Fibroblast of lung (primary cell): ENCODE data around the gene ZNF423. TPM values are rescaled to one million over a fixed set of nuclear protein-coding genes. Genes with fewer than 3 reads are reported as not detected.

Experiments
- DNase-seq, 2 donors: peaks; one replicate each; pipeline versions ENCODE4 v3.0.0 to v3.0.0-alpha.2; 2010; ENCODE audit warnings: low read depth in 2 of 2
- H2AFZ ChIP-seq: 2 replicates; pipeline ENCODE4 v1.5.1; 2012; ENCODE audit warnings: low read length, control low read depth, inconsistent platforms
- H3K27ac ChIP-seq: 2 replicates; pipeline ENCODE4 v1.5.1; 2011; ENCODE audit warnings: low read length, control low read depth; ENCODE audit not compliant: insufficient read depth
- H3K27me3 ChIP-seq: 2 replicates; pipeline ENCODE4 v1.5.1; 2011; ENCODE audit warnings: mild to moderate bottlenecking, low read length; ENCODE audit not compliant: control insufficient read depth, insufficient read depth
- H3K36me3 ChIP-seq: 2 replicates; pipeline ENCODE4 v1.5.1; 2011; ENCODE audit warnings: low read length; ENCODE audit not compliant: control insufficient read depth, insufficient read depth
- H3K4me1 ChIP-seq: 2 replicates; pipeline ENCODE4 v1.5.1; 2011; ENCODE audit warnings: low read length; ENCODE audit not compliant: control insufficient read depth, insufficient read depth; ENCODE audit errors: extremely low read depth
- H3K4me2 ChIP-seq: 2 replicates; pipeline ENCODE4 v1.5.1; 2011; ENCODE audit warnings: low read length, control low read depth; ENCODE audit not compliant: insufficient read depth; ENCODE audit errors: extremely low read depth
- H3K4me3 ChIP-seq, 4 experiments: fragments of 200-600 bp in 1 of 4; sonication (generic) in 1 of 4; replicated peaks in 1 of 4; 2 replicates each; pipeline ENCODE4 v1.5.1; 2011 to 2016; ENCODE audit warnings: low read length in 4 of 4, low read depth in 3 of 4, mild to moderate bottlenecking in 3 of 4, control low read depth in 2 of 4, inconsistent platforms in 1 of 4, mixed read lengths in 1 of 4; ENCODE audit not compliant: insufficient read depth in 1 of 4; ENCODE audit errors: control extremely low read depth in 1 of 4
- H3K79me2 ChIP-seq: 2 replicates; pipeline ENCODE4 v1.5.1; 2012; ENCODE audit warnings: mild to moderate bottlenecking, low read length, inconsistent platforms; ENCODE audit not compliant: control insufficient read depth, insufficient read depth
- H3K9ac ChIP-seq: 2 replicates; pipeline ENCODE4 v1.5.1; 2011; ENCODE audit warnings: mild to moderate bottlenecking, low read length, control low read depth; ENCODE audit not compliant: insufficient read depth
- H3K9me3 ChIP-seq: 2 replicates; pipeline ENCODE4 v1.5.1; 2012; ENCODE audit warnings: low read depth, low read length; ENCODE audit not compliant: control insufficient read depth, insufficient read depth
- H4K20me1 ChIP-seq: 2 replicates; pipeline ENCODE4 v1.5.1; 2011; ENCODE audit warnings: low read length; ENCODE audit not compliant: control insufficient read depth, insufficient read depth; ENCODE audit errors: extremely low read depth
- EZH2 ChIP-seq: IDR thresholded peaks from 2 replicates; pipeline ENCODE4 v1.5.1; 2012; ENCODE audit warnings: low read length, control low read depth, mild to moderate bottlenecking; ENCODE audit errors: missing control alignments
- polyA minus RNA-seq: library from RNA; depleted of rRNA, polyadenylated mRNA; stranded (reverse); fragments of >200 nt; gene quantifications from 2 replicates; pipeline ENCODE4 v1.2.3, GENCODE V29; 2011; ENCODE audit warnings: low replicate concordance
- polyA plus RNA-seq, 2 donors: library from polyadenylated mRNA; depleted of rRNA in 1 of 2; stranded (reverse) in 1 of 2; unstranded in 1 of 2; fragments of >200 nt; gene quantifications; 2 replicates each; pipeline ENCODE4 v1.2.1, GENCODE V29; 2011 to 2012; ENCODE audit warnings: missing spikeins in 1 of 2
- total RNA-seq: library from RNA; depleted of rRNA; stranded (reverse); fragments of >200 nt; gene quantifications from 2 replicates; pipeline ENCODE4 v1.2.1, GENCODE V29; 2014
- TF ChIP-seq, protein P1 (sequence below), 2 donors: IDR thresholded peaks in 1 of 2; conservative IDR thresholded peaks in 1 of 2; 1 replicate in 1 of 2; 2 replicates in 1 of 2; pipeline ENCODE4 v1.5.1; 2011 to 2012; ENCODE audit warnings: low read length in 2 of 2, control low read depth in 1 of 2, inconsistent platforms in 1 of 2, low read depth in 1 of 2, mild to moderate bottlenecking in 1 of 2

ZNF423 gene
- total RNA-seq (0.17 and 0.77 TPM in 2 replicates), polyA plus RNA-seq (0.07 and 0.24 TPM in 2 replicates), polyA minus RNA-seq (1.3 and 1.8 TPM in 2 replicates)
- 0.15 and 0.31 TPM in 2 replicates for polyA plus RNA-seq (2012)

DNA sequence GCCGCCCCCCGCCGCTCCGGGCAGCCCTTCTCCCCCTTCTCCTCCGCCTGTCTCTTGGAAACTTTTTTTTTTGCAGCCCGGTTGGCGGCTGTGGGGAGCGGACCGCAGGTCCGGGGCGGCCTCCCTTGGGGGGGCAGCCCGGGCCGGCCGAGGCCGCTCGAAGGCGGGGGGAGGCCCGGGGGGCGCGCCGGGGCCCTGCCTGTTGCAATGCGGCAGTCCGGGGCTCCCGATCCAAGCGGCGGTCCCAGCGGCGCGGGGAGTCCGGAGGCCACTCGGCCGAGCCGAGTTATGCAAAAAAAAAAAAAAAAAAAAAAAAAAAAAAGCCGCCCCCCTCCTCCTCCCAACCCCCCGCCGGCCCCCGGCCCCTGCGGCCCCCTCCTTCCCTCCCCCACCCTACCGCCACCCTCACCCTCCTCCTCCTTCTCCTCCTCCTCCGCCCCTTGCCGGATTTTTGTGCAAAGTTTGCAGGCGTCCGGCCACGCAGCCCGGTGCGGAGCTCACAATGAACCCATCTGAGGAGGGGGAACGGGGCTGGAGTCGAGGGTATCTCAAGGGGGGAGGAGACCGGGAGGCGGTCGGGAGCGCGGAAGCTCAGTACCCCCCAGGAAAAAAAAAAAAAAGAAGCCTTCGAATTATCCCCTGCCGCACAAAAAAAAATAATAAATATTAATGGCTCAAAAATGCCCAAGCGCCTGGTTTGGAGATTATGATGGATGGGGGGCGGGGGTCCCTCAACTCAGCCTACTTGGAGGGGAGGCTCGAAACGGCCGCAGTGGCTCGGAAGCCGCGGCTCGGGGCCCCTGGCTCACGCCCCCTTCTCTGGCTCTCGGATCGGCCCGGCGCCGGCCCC is at the start of gene ZNF423:
ZNF423 (minus strand) TSS at position 291 of the 850 bp plus-strand sequence. CDS start 338 bp downstream, outside the sequence.
- no peak within 1 kb of the TSS for H3K27ac ChIP-seq
- H3K9ac ChIP-seq: no peak within 1 kb of the TSS
- H3K4me1 ChIP-seq: no peaks in the 10 kb centered on the region
- H2AFZ ChIP-seq: no peak within 1 kb of the TSS
- H3K27me3 ChIP-seq: peaks cover 23% of the 10 kb centered on the region
- no peaks in the 10 kb centered on the region for H4K20me1 ChIP-seq
- no peaks in the 10 kb centered on the region for H3K36me3 ChIP-seq
- H3K9me3 ChIP-seq: no peaks in the 10 kb centered on the region
- H3K4me2 ChIP-seq: peak within 1 kb of the TSS; percentile 85
- TF ChIP-seq, protein P1, sequence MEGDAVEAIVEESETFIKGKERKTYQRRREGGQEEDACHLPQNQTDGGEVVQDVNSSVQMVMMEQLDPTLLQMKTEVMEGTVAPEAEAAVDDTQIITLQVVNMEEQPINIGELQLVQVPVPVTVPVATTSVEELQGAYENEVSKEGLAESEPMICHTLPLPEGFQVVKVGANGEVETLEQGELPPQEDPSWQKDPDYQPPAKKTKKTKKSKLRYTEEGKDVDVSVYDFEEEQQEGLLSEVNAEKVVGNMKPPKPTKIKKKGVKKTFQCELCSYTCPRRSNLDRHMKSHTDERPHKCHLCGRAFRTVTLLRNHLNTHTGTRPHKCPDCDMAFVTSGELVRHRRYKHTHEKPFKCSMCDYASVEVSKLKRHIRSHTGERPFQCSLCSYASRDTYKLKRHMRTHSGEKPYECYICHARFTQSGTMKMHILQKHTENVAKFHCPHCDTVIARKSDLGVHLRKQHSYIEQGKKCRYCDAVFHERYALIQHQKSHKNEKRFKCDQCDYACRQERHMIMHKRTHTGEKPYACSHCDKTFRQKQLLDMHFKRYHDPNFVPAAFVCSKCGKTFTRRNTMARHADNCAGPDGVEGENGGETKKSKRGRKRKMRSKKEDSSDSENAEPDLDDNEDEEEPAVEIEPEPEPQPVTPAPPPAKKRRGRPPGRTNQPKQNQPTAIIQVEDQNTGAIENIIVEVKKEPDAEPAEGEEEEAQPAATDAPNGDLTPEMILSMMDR (conservative IDR thresholded peaks at IDR 0.05 in 1 of 2, IDR thresholded peaks at IDR 0.05 in 1 of 2; ENCODE audit: low read depth in 1 of 2, low read length in 2 of 2): no peak
- no peak for TF ChIP-seq EZH2
- peak within 1 kb of the TSS; percentile 38 to 58 (median 46) for H3K4me3 ChIP-seq
- DNase-seq: no peak
- H3K79me2 ChIP-seq: no peaks in the 10 kb centered on the region

DNA sequence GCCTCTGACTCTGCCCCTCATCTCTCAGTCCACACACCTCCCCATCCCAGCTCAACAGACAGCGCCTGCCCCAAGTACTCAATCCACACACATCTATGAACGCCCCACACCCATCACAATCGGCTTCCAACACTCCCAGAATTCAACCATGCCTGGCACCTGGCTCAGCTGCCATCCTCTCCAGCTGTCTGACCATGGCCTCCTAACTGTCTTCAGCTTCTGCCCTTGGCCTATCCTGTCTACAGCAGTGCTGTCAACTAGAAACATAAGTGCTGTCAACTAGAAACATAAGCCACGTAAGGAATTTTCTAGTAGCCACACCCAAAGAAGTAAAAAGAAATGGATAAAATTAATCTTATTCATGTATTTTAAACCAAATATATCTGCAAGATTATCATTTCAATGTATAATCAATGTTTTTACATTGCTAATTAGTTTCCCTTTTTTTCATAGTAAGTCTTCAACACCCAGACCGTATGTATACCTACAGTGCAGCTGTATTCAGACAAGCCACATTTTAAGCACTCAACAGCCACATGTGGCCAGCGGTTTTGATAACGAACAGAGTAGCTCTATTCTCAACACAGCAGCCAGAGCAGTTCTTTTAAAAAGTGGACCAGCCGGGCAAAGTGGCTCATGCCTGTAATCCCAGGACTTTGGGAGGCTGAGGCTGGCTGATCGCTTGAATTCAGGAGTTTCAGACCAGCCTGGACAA is 48.6 kb upstream of the ZNF423 start:
- Histone ChIP-seq H4K20me1 (no peaks in the 10 kb centered on the region), H3K4me1 (no peaks in the 10 kb centered on the region), H3K27ac (no peak overlapping the region), H3K36me3 (no peaks in the 10 kb centered on the region), H3K4me3 (no peak overlapping the region), H3K27me3 (no peaks in the 10 kb centered on the region), H3K79me2 (no peaks in the 10 kb centered on the region), H2AFZ (no peak overlapping the region), H3K9me3 (no peaks in the 10 kb centered on the region), H3K4me2 (no peak overlapping the region), H3K9ac (no peak overlapping the region)
- TF ChIP-seq, protein P1 (conservative IDR thresholded peaks at IDR 0.05 in 1 of 2, IDR thresholded peaks at IDR 0.05 in 1 of 2; ENCODE audit: low read depth in 1 of 2, low read length in 2 of 2): no peak
- TF ChIP-seq EZH2: no peak
- no peak for DNase-seq

DNA sequence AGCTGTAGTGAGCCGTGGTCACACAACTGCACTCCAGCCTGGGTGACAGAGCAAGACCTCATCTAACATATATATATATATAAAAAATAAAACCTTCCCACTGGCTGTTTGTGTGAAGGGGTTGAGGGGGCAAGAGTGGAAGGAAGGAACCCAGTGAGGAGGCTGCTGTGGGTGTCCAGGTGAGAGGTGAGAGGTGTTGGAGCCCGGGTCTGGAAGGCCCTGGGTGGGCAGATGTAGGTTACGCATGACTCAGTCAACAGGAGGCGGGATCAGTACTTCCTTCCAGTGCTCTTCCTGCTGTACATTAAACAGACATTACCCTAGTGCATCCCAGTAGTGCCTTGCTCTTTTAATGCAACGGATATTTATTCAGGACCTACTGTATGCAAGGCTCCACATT is 47.0 kb upstream of the ZNF423 start:
- no peak overlapping the region for H3K4me3 ChIP-seq
- H3K27ac ChIP-seq: no peak overlapping the region
- H3K9ac ChIP-seq: no peak overlapping the region
- no peaks in the 10 kb centered on the region for H3K27me3 ChIP-seq
- no peaks in the 10 kb centered on the region for H4K20me1 ChIP-seq
- H3K36me3 ChIP-seq: no peaks in the 10 kb centered on the region
- H3K79me2 ChIP-seq: no peaks in the 10 kb centered on the region
- no peaks in the 10 kb centered on the region for H3K9me3 ChIP-seq
- no peak for DNase-seq
- no peak for TF ChIP-seq EZH2
- TF ChIP-seq, protein P1 (conservative IDR thresholded peaks at IDR 0.05 in 1 of 2, IDR thresholded peaks at IDR 0.05 in 1 of 2; ENCODE audit: low read depth in 1 of 2, low read length in 2 of 2): no peak
- no peak overlapping the region for H2AFZ ChIP-seq
- H3K4me1 ChIP-seq: no peaks in the 10 kb centered on the region
- no peak overlapping the region for H3K4me2 ChIP-seq
